Measurements from ENCODE around the gene ADAP2.
"Not testable (repeated sequence)": the region's sequence is repeated elsewhere in the genome, so short reads cannot be mapped to it uniquely, and the experiment has no call there.

Gene ADAP2, protein sequence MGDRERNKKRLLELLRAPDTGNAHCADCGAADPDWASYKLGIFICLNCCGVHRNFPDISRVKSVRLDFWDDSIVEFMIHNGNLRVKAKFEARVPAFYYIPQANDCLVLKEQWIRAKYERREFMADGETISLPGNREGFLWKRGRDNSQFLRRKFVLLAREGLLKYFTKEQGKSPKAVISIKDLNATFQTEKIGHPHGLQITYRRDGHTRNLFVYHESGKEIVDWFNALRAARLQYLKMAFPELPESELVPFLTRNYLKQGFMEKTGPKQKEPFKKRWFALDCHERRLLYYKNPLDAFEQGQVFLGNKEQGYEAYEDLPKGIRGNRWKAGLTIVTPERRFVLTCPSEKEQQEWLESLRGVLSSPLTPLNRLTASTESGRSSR

DNA sequence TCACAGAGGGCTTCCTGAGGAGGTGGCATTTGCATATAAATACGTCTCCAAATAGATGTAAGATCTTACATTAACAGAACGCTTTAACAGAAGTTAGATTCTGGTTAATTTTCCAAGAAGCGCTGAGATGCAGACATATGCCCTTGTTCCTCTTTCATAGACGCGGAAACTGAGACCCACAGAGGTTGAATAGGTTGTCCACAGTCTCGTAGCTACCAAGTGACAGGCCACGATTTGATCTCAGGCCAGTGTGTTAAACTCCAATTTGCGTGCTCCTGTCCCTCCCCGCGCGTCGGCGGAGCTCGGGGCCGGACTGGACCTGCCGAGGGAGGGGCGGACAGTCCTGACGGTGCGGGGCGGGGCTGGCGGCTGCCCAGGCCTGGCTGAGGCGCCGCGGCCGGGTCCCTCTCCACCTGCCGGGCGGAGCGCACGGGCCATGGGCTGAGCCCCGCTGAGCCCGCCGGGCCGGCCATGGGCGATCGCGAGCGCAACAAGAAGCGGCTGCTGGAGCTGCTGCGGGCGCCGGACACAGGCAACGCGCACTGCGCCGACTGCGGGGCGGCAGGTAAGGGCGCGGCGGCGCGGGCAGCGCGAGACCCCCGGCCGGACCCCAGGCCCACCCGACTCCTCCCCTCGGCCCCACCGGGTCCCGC, at the start of gene ADAP2:
Gene ADAP2, plus strand, starts transcription at position 402 of the 653 bp plus-strand sequence. Its CDS starts 70 bp downstream, at position 472.
- DNase-seq (ENCODE audit: low read depth), result peak; percentile 13

DNA sequence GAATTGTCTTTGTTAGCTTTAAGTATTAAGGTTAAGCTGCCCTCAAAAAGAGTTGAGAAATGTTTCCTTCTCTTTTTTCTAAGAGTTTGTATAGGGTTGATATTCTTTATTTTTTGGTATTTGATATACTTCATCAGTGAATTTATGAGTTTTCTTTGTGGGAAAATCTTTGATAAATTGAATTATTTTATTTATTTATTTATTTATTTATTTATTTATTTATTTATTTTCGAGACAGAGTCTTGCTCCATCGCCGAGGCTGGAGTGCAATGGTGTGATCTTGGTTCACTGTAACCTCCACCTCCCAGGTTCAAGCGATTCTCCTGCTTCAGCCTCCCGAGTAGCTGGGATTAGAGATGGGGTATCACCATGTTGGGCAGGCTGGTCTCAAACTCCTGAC, 35.6 kb upstream of the ADAP2 start:
- no peak for DNase-seq (ENCODE audit: low read depth)

DNA sequence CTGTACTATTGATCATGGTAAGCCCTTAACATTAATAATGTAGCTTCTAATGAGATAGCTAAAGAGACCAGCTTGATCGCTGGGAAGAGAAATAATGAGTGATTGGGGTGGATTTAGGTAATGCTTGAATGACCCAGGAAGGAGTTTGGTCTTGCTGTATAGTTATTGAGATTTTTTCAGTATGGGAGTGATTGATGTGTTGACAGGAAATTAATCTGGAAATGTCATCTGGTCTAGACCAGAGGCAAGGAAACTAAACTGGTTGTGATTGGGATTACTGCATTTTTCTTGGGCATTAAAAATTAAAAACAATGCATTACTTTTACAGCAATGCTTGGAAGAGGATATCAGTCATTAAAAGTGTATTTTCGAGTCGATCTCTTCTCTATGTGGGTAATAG, 27.5 kb upstream of the ADAP2 start:
- no peak for DNase-seq (ENCODE audit: low read depth)

DNA sequence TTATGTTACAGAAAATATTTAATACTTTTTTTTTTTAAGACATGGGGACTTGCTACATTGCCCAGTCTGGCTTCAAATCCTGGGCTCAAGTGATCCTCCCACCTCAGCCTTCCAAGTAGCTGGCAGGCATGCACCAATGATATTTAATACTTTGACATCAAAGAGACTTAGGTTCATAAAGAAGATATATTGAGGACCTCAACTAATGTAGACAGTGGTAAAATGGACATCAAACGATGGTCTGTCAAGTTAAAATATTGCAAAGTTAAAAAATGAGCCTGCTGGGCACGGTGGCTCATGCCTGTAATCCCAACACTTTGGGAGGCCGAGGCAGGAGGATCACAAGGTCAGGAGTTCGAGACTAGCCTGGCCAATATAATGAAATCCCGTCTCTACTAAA, 24.4 kb upstream of the ADAP2 start:
- DNase-seq (ENCODE audit: low read depth), result no peak

DNA sequence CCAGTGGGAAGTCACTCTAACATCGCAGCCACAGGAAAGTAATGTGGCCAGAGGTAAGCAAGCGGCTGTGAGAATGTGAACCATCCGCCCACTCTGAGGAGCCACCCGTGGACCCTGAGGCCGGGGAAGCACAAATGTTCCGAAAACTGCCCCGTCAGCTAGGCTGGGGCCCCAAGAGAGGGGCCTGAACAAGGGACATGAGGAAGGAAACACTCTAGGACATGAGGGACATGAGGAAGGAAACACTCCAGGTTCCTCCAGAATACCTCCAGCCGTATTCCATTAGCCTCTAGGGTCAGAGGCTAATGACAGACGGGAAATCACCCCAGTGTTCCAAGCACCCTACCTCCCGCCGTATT, 16.0 kb upstream of the ADAP2 start:
- no peak for DNase-seq (ENCODE audit: low read depth)

DNA sequence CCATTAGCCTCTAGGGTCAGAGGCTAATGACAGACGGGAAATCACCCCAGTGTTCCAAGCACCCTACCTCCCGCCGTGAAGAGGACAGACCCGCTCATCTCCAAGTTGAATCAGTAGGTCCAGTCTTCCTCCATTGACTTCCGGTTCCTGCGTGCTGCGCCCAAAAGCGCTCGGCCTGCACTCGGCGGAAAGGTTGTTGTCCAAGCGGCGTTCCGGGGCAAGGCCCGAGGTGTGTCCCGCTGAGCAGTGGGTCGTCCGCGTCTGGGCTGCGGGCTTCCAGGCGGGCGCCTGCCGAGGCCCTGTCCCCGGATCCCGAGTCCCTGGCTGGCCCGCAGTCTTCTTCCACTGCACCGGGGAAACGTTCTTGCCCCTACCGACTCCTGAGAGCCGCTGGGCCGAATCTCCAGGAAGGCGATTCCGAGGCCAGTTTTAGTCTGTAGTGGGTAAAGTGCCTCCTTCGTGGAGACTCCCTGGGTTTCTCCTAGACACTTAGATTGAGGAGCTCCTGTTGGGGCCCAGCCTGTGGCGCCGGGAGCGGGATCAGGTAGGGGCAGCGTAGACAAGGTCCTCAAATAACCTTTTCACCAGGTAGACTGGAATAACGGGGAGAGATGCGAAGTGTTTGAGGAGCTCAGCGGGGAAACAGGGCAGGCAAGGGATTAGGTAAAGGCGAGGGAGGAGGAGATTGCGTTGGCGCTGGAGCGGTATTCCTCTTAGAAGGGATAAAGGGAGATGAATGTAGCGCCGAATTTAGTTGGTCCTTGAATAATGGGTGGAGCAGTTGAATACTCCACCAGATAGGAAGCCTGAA, 15.4 kb upstream of the ADAP2 start, which contains the start of gene TEFM:
Gene TEFM, minus strand, starts transcription at position 138 of the 811 bp plus-strand sequence. Its CDS starts 40 bp downstream, at position 98.
- DNase-seq (ENCODE audit: low read depth), result peak; percentile 94

DNA sequence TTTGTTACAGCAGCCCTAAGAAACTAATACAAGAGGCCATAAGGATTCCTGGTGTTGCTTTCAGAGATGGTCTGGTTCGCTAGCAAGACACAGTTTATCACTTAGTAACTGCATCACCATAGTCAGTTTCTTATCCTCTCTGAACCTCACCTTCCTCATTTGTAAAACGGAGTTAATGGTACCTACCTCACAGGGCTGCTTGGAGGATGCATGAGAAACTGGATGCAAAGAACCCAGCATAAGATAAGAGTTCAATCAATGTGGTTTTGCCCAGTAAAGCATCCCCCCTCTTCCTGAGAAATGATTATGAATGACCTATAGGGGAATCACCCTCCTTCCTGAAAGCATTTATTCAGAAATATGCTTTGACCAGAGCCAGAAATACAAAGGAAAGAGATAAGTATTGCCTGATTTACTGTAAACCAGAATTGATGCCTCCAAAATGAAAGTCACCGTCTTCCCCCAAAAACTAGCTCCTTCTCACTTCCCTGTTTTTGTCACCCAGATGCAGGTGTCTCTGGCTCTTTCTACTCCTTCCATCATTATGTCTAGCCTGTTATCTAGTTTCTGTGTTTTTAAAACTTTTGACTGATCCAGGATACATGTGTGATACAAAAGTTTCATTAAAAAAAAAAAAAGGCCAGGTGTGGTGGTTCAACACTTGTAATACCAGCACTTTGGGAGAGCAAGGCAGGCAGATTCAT, 12.9 kb upstream of the ADAP2 start:
- DNase-seq (ENCODE audit: low read depth), result no peak

DNA sequence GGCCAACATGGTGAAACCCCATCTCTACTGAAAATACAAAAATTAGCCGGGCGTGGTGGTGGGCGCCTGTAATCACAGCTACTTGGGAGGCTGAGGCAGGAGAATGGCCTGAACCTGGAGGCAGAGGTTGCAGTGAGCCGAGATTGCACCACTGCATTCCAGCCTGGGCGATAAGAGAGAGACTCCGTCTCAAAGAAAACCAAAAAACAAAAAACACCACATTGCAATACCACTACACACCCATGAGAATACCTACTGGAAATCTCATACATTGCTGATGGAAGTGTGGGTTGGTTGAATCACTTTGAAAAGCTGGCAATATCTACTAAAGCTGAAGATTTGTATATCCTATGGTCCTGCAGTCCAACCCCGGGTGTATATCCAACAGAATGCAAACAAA, 11.6 kb upstream of the ADAP2 start:
- not testable (repeated sequence) for DNase-seq (ENCODE audit: low read depth)

DNA sequence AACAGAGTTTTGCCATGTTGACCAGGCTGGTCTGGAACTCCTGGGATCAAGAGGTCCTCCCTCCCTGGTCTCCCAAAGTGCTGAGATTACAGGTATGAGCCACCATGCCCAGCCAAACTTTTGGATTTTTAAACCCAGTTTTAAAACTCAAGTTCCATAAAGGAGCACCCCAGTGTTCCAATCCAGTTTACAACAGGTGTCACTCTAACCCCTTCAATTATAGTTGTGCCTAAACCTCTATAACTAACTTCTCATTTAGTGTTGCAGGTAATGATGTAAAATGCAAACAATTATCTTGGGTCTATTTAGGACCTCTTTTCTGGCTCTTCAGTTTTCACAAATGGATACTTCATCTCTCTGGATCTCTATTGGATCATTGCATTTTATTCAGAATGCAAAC, 7.8 kb upstream of the ADAP2 start:
- no peak for DNase-seq (ENCODE audit: low read depth)

DNA sequence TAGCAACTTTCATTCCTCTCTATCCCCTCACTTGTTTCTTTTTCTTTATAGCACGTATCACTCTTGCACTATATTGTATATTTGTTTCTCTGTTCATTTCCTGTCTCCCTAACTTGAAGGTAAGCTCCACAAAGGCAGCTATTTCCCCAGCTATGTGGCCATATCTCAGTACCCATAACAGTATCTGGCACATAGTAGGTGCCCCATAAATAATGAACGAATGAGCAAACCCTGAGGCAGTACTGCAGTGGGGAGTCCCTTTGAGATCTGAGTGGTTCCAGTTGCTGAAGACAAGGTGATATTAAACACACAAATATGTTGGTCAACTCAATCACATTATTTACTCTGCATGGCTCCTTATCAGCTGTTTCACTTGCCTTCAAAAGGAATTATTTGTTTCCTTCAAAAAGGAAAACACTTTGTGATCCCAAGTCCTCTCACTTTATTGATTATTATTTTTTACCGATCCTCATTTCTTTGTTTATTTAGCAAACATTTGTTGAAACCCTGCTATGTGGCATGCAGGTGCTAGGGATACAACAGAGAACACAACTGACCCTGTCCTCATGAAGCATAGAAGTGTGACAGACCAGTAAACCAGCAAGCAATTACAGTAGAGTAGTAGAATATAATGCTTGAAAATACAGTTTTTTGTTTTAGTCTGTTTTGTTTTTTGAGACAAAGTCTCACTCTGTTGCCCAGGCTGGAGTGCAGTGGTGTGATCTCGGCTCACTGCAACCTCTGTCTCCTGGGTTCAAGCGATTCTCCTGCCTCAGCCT, 5.7 kb upstream of the ADAP2 start:
- no peak for DNase-seq (ENCODE audit: low read depth)

DNA sequence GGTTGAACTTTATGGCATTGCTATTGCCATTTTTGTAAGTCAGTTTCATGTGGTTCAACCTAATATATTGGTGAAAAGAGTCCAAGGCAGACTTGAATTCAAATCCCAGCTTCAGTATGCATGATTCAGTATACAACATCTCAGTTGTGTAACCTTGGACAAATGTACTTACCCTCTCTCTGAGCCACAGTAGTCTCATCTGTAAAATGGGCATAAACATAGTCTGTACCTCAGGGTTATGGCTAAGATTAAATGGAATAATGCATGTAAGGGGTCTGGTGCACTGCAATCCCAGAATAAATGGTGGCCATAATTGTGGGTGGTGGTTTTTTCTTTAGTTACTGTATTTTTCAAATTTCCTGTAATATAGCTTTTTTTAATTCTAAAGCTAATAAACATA, 4.7 kb upstream of the ADAP2 start:
- no peak for DNase-seq (ENCODE audit: low read depth)

DNA sequence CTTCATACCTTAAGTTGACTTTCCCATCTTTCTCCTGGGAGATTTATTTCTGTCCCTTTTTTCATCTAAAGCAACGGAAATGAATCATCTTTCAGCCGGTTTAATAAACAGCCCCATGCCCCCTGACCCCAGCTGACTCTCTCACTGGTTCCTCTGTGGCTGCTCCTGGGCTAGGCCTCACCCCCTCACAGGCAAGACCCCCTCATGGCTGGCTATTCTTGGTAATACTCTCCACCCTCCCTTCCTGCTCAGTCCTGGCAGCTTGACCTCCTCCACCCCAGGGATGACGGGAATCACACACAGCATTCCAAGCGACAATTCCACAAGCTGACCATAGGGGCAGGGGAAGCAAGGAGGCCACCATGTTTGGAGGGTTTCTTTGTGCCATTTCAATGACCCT, 1.5 kb upstream of the ADAP2 start:
- peak; percentile 58 for DNase-seq (ENCODE audit: low read depth)

DNA sequence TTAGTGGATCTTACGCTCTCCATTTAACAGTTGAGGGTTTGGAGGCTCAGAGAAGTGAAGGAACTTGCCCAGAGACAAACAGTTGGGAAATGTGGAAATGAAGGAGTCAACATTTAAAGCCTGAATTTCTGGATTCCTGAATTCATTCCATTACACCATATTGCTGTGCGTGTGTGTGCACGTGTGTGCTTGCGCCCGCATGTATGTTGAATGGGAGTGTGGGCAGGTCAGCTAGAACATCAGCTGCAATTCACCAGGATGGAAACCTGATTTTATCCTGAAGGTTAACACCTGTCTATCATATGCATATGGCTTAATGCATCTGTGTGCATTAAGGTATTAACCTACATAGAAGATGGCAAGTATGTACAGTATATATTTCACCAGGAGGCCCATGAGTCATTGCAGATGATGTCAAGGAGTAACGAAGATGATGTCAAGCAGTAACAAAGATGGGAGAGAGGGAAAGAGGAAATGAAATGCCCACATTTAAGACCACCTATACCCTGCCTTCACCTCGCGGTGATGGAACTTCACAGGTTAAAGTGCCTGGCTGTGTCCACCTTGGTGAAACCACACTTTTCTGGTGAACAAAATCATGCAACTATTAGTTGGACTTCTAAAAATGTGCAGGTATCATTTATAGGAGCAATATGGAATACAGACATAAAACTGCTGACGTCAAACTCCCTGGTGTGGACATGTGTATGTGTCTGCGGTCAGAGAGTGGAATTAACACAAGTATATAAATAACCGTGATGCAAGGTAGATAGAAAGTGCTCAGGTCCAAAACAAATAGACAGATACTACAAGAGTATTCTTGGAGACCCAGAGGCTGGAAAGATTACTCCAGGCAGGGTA, 832 bp upstream of the ADAP2 start:
- peak; percentile 14 for DNase-seq (ENCODE audit: low read depth)

DNA sequence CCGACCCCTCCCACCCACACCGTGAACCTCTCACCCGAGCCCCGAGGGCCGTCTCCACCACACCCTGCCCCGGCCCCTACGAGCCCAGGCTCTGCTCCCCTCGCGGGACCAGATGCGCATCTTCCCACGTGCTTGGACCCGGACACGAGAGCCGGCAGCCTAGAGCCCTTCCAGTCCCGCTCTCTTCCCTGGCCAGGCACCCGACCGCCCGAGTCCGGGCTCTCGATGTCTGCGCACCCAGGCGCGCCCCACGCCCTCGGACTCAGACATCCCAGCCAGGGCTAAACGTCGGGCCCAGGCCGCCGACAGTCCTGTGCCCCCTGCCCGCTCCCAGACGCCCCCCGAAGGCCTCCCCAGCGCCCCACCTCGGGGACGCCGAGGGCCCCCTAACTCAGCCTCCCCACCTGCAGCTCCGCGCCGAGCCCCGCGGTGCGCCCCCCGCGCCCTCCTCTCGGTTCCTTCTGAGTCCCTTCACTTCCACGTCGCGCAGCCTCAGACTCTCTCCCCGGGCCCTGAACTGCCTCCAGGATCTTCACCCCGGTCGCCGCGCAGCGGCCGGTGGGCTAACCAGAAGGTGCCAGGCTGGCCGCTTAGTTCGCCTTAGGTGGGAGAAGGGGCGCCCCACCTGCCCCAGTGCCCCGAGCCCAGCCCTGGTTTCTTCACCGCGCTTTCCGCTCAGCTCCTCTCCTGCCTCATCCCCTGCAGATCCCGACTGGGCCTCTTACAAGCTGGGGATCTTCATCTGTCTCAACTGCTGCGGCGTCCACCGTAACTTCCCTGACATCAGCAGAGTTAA, 688 bp downstream of the ADAP2 start:
- no peak for DNase-seq (ENCODE audit: low read depth)

DNA sequence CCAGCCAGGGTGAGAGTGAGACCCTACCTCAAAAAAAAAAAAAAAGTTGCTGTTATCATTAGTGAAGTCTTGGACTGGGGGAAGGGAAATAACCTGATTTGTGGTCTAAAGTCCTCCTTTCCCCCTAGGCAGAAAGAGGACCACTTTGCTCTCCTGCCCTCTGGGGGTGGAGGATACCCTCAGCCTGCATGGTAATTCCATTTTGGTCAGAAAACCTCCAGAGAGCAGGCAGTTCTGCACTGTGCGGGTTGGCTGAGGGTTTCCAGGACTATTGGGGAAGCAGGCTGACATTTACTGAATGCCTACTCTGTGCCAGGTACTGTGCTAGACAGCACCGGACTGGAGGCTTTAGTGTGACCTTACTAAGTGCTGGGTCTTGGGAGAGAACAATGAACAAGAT, 2.6 kb downstream of the ADAP2 start:
- no peak for DNase-seq (ENCODE audit: low read depth)

DNA sequence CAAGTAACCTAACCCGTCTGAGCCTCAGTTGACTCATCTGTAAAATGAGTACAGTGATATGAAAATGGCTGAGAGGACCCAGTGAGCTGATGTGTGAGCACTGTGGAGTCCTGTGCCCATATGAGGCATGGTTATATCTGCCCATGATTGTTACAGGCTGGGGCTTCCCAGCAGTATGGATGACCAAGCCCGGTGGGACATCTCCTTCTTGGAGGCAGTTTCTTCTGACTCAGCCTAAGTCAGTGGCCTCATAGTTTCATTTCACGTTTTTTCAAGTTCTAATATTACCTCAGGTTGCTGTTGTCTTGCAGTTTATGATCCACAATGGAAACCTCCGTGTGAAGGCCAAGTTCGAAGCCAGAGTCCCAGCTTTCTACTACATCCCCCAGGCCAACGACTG, 4.8 kb downstream of the ADAP2 start:
- no peak for DNase-seq (ENCODE audit: low read depth)

DNA sequence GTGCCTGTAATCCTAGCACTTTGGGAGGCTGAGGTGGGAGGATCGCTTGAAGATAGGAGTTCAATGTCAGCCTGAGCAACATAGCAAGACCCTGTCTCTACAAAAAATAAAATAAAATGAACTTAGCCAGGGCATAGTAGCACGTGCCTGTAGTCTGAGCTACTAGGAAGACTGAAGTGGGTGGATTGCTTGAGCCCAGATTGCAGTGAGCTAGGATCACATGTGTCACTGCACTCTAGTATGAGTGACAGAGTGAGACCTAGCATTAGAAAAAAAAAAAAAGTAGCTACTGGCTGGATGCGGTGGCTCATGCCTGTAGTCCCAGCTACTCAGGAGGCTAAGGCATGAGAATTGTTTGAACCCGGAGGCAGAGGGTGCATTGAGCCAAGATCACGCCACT, 6.0 kb downstream of the ADAP2 start:
- no peak for DNase-seq (ENCODE audit: low read depth)

DNA sequence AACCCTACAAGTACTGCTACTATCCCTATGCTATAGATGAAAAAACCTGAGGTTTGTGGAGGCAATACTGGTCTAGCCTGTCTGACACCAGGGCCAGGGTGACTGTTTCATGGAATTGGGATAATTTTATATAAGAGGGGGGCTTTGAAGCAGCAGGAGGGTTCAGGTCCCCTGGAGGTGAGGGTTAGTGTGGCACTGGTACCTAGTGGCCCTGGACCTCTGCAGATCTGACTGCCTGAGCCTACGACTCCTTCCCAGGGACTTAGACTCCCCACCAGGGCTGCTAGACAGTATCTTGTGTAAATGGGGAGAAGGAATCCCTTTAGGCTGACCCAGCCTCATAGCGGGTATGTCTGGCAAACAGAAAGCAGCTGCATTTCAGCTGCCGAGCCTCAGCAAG, 6.8 kb downstream of the ADAP2 start:
- DNase-seq (ENCODE audit: low read depth), result no peak

DNA sequence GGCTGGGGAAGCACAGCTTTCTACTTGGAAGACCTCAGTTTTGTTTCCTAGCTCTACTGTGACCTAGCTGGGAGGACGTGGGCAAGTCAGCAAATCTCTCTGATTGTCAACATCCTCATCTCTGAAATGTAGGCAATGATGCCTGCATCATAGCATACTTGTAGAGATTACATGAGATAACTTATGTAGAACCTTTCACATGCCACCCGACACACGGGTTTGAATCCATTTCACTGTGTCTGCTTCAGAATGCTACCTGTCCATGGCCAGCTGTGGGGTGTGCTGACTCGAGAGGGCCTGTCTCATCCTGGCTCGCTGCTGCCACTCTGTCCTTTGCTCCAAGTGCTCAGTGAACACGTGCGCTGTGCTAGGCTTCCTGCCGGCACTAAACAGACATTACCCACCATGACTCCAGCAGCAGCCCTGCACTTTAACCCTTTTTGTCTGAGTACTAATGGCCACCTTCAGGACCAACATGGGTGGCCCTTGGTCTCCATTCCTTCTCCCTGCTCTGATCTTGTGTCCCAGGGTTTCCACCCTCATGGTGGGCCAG, 7.4 kb downstream of the ADAP2 start:
- DNase-seq (ENCODE audit: low read depth), result no peak
